ENCODE data around the gene ATL2.

Gene ATL2

GRCh38 chr2:38317725-38318124, 59.3 kb downstream of the ATL2 start:
- no peaks in the 10 kb centered on the region for H3K4me1 ChIP-seq (ENCODE audit: control insufficient read depth, insufficient read depth, low read length)
- no peaks in the 10 kb centered on the region for H3K27me3 ChIP-seq (ENCODE audit: control insufficient read depth, insufficient read depth, low read length)
- H3K36me3 ChIP-seq (ENCODE audit: control insufficient read depth, insufficient read depth, low read length), result no peaks in the 10 kb centered on the region
- H3K4me3 ChIP-seq (ENCODE audit: low read depth, low read length), result no peak overlapping the region
- H3K9ac ChIP-seq (ENCODE audit: low read depth, low read length), result no peak overlapping the region
- no peaks in the 10 kb centered on the region for H3K9me3 ChIP-seq (ENCODE audit: control insufficient read depth, insufficient read depth, low read length)

GRCh38 chr2:38315707-38316333, 61.3 kb downstream of the ATL2 start:
- Histone ChIP-seq H3K27me3 (ENCODE audit: control insufficient read depth, insufficient read depth, low read length) (no peaks in the 10 kb centered on the region), H3K4me1 (ENCODE audit: control insufficient read depth, insufficient read depth, low read length) (no peaks in the 10 kb centered on the region), H3K9ac (ENCODE audit: low read depth, low read length) (no peak overlapping the region), H3K36me3 (ENCODE audit: control insufficient read depth, insufficient read depth, low read length) (peaks cover 8% of the 10 kb centered on the region), H3K4me3 (ENCODE audit: low read depth, low read length) (no peak overlapping the region), H3K9me3 (ENCODE audit: control insufficient read depth, insufficient read depth, low read length) (no peaks in the 10 kb centered on the region)

- no peak overlapping the region for H3K4me3 ChIP-seq (ENCODE audit: low read depth, low read length)
- H3K9me3 ChIP-seq (ENCODE audit: control insufficient read depth, insufficient read depth, low read length), result no peaks in the 10 kb centered on the region
- H3K36me3 ChIP-seq (ENCODE audit: control insufficient read depth, insufficient read depth, low read length), result peaks cover 14% of the 10 kb centered on the region
- H3K27me3 ChIP-seq (ENCODE audit: control insufficient read depth, insufficient read depth, low read length), result no peaks in the 10 kb centered on the region
- no peak overlapping the region for H3K9ac ChIP-seq (ENCODE audit: low read depth, low read length)
- H3K4me1 ChIP-seq (ENCODE audit: control insufficient read depth, insufficient read depth, low read length), result no peaks in the 10 kb centered on the region
Measured at GRCh38 chr2:38308821-38309220, 68.3 kb downstream of the ATL2 start.

- no peaks in the 10 kb centered on the region for H3K36me3 ChIP-seq (ENCODE audit: control insufficient read depth, insufficient read depth, low read length)
Measured at GRCh38 chr2:38301969-38302702, 74.9 kb downstream of the ATL2 start.

GRCh38 chr2:38301340-38301968, 75.6 kb downstream of the ATL2 start:
- H3K4me3 ChIP-seq (ENCODE audit: low read depth, low read length), result no peak overlapping the region
- no peak overlapping the region for H3K9ac ChIP-seq (ENCODE audit: low read depth, low read length)
- H3K9me3 ChIP-seq (ENCODE audit: control insufficient read depth, insufficient read depth, low read length), result no peaks in the 10 kb centered on the region
- peaks cover 12% of the 10 kb centered on the region for H3K4me1 ChIP-seq (ENCODE audit: control insufficient read depth, insufficient read depth, low read length)
- no peaks in the 10 kb centered on the region for H3K36me3 ChIP-seq (ENCODE audit: control insufficient read depth, insufficient read depth, low read length)
- no peaks in the 10 kb centered on the region for H3K27me3 ChIP-seq (ENCODE audit: control insufficient read depth, insufficient read depth, low read length)

More at GRCh38 chr2:38301969-38302702, 74.9 kb downstream of the ATL2 start:
- H3K4me3 ChIP-seq (ENCODE audit: low read depth, low read length), result no peak overlapping the region
- no peak overlapping the region for H3K9ac ChIP-seq (ENCODE audit: low read depth, low read length)
- no peaks in the 10 kb centered on the region for H3K9me3 ChIP-seq (ENCODE audit: control insufficient read depth, insufficient read depth, low read length)
- H3K4me1 ChIP-seq (ENCODE audit: control insufficient read depth, insufficient read depth, low read length), result peaks cover 12% of the 10 kb centered on the region
- no peaks in the 10 kb centered on the region for H3K27me3 ChIP-seq (ENCODE audit: control insufficient read depth, insufficient read depth, low read length)

- Histone ChIP-seq H3K36me3 (ENCODE audit: control insufficient read depth, insufficient read depth, low read length) (no peaks in the 10 kb centered on the region), H3K27me3 (ENCODE audit: control insufficient read depth, insufficient read depth, low read length) (no peaks in the 10 kb centered on the region), H3K4me3 (ENCODE audit: low read depth, low read length) (no peak overlapping the region), H3K9ac (ENCODE audit: low read depth, low read length) (no peak overlapping the region), H3K9me3 (ENCODE audit: control insufficient read depth, insufficient read depth, low read length) (no peaks in the 10 kb centered on the region), H3K4me1 (ENCODE audit: control insufficient read depth, insufficient read depth, low read length) (peaks cover 19% of the 10 kb centered on the region)
Measured at GRCh38 chr2:38298539-38298938, 78.5 kb downstream of the ATL2 start.

- Histone ChIP-seq H3K9ac (ENCODE audit: low read depth, low read length) (no peak overlapping the region), H3K36me3 (ENCODE audit: control insufficient read depth, insufficient read depth, low read length) (no peaks in the 10 kb centered on the region), H3K4me3 (ENCODE audit: low read depth, low read length) (no peak overlapping the region), H3K27me3 (ENCODE audit: control insufficient read depth, insufficient read depth, low read length) (no peaks in the 10 kb centered on the region), H3K4me1 (ENCODE audit: control insufficient read depth, insufficient read depth, low read length) (peaks cover 10% of the 10 kb centered on the region), H3K9me3 (ENCODE audit: control insufficient read depth, insufficient read depth, low read length) (no peaks in the 10 kb centered on the region)
Measured at GRCh38 chr2:38296197-38296780, 80.8 kb downstream of the ATL2 start.

- H3K27me3 ChIP-seq (ENCODE audit: control insufficient read depth, insufficient read depth, low read length), result no peaks in the 10 kb centered on the region
- peaks cover 8% of the 10 kb centered on the region for H3K4me1 ChIP-seq (ENCODE audit: control insufficient read depth, insufficient read depth, low read length)
- H3K4me3 ChIP-seq (ENCODE audit: low read depth, low read length), result no peak overlapping the region
- H3K9me3 ChIP-seq (ENCODE audit: control insufficient read depth, insufficient read depth, low read length), result no peaks in the 10 kb centered on the region
- H3K36me3 ChIP-seq (ENCODE audit: control insufficient read depth, insufficient read depth, low read length), result no peaks in the 10 kb centered on the region
- no peak overlapping the region for H3K9ac ChIP-seq (ENCODE audit: low read depth, low read length)
Measured at GRCh38 chr2:38294597-38294996, 82.5 kb downstream of the ATL2 start.

GRCh38 chr2:38293152-38293865, 83.8 kb downstream of the ATL2 start:
- Histone ChIP-seq H3K4me3 (ENCODE audit: low read depth, low read length) (no peak overlapping the region), H3K4me1 (ENCODE audit: control insufficient read depth, insufficient read depth, low read length) (peaks cover 8% of the 10 kb centered on the region), H3K27me3 (ENCODE audit: control insufficient read depth, insufficient read depth, low read length) (no peaks in the 10 kb centered on the region), H3K36me3 (ENCODE audit: control insufficient read depth, insufficient read depth, low read length) (no peaks in the 10 kb centered on the region), H3K9me3 (ENCODE audit: control insufficient read depth, insufficient read depth, low read length) (no peaks in the 10 kb centered on the region), H3K9ac (ENCODE audit: low read depth, low read length) (no peak overlapping the region)

GRCh38 chr2:38290332-38290731, 86.7 kb downstream of the ATL2 start:
- Histone ChIP-seq H3K9me3 (ENCODE audit: control insufficient read depth, insufficient read depth, low read length) (no peaks in the 10 kb centered on the region), H3K36me3 (ENCODE audit: control insufficient read depth, insufficient read depth, low read length) (no peaks in the 10 kb centered on the region), H3K4me3 (ENCODE audit: low read depth, low read length) (no peak overlapping the region), H3K4me1 (ENCODE audit: control insufficient read depth, insufficient read depth, low read length) (no peaks in the 10 kb centered on the region), H3K27me3 (ENCODE audit: control insufficient read depth, insufficient read depth, low read length) (no peaks in the 10 kb centered on the region), H3K9ac (ENCODE audit: low read depth, low read length) (no peak overlapping the region)

GRCh38 chr2:38284971-38285370, 92.1 kb downstream of the ATL2 start:
- Histone ChIP-seq H3K9me3 (ENCODE audit: control insufficient read depth, insufficient read depth, low read length) (no peaks in the 10 kb centered on the region), H3K27me3 (ENCODE audit: control insufficient read depth, insufficient read depth, low read length) (no peaks in the 10 kb centered on the region), H3K9ac (ENCODE audit: low read depth, low read length) (no peak overlapping the region), H3K4me3 (ENCODE audit: low read depth, low read length) (no peak overlapping the region), H3K4me1 (ENCODE audit: control insufficient read depth, insufficient read depth, low read length) (no peaks in the 10 kb centered on the region), H3K36me3 (ENCODE audit: control insufficient read depth, insufficient read depth, low read length) (no peaks in the 10 kb centered on the region)

All from iPS-15b (cell line).